GM12878 (cell line): ENCODE measurements around the gene CDC42BPA. TPM values are rescaled to one million over a fixed set of nuclear protein-coding genes. Genes with fewer than 3 reads are reported as not detected.

Experiments
- ATAC-seq: fragments of 200-7000 bp; cut with Tn5 transposase; 3 replicates; pipeline ENCODE4 v1.9.1; 2020; ENCODE audit warnings: mild to moderate bottlenecking, moderate library complexity
- BruUV-seq: library from RNA; stranded (reverse); fragments of 400-500 nt; replicated peaks from 2 replicates; lab custom pipeline; 2021; lab: Mats Ljungman, UMichigan
- CTCF ChIA-PET: fragments of 300-600 bp; sonication (Branson Sonifier 250); formaldehyde crosslinking; extraction: SDS; loops from one replicate; lab custom pipeline; 2021; ENCODE audit warnings: inconsistent platforms; lab: Yijun Ruan, JAX
- POLR2A ChIA-PET: fragments of 350-600 bp; formaldehyde crosslinking; extraction: SDS; loops from one replicate; lab custom pipeline; 2021; ENCODE audit warnings: inconsistent platforms; lab: Charles Lee
- RAD21 ChIA-PET: fragments of 300-600 bp; sonication (Branson Sonifier 250); formaldehyde crosslinking; loops from one replicate; lab custom pipeline; 2023; ENCODE audit warnings: antibody characterized with exemption; ENCODE audit not compliant: unreplicated experiment; lab: Charles Lee
- SMC1A ChIA-PET: fragments of 300-600 bp; sonication (Branson Sonifier 250); formaldehyde crosslinking; loops from one replicate; lab custom pipeline; 2023; ENCODE audit not compliant: unreplicated experiment, uncharacterized antibody; lab: Charles Lee
- DNase-seq: peaks from one replicate; pipeline ENCODE4 v3.0.0-alpha.2; 2011; ENCODE audit warnings: low read depth, low spot score
- FAIRE-seq: peaks from 3 replicates; lab custom pipeline; 2011; peaks lifted over from hg19 to GRCh38; lab: Jason Lieb, UNC
- H2AFZ ChIP-seq: 2 replicates; pipeline ENCODE4 v1.6.0; 2011; ENCODE audit warnings: low read depth, low read length, control low read depth; ENCODE audit not compliant: control insufficient read depth
- H3K27ac ChIP-seq: 2 replicates; pipeline ENCODE4 v1.5.1; 2011; ENCODE audit warnings: control low read depth; ENCODE audit not compliant: control insufficient read depth, insufficient read depth
- H3K27me3 ChIP-seq, 2 experiments: replicated peaks in 1 of 2; 2 replicates each; pipeline versions ENCODE4 v1.6.0 to v1.6.1; 2011; ENCODE audit warnings: low read length in 1 of 2; ENCODE audit not compliant: control insufficient read depth in 2 of 2, insufficient read depth in 2 of 2
- H3K36me3 ChIP-seq, 2 experiments: 2 replicates each; pipeline ENCODE4 v1.5.1; 2011; ENCODE audit warnings: low read length in 1 of 2; ENCODE audit not compliant: control insufficient read depth in 2 of 2, insufficient read depth in 2 of 2
- H3K4me1 ChIP-seq: 2 replicates; pipeline ENCODE4 v1.6.1; 2011; ENCODE audit warnings: mild to moderate bottlenecking, low read length, moderate library complexity, mixed read lengths; ENCODE audit not compliant: control insufficient read depth, insufficient read depth
- H3K4me2 ChIP-seq: 2 replicates; pipeline ENCODE4 v1.6.0; 2011; ENCODE audit warnings: control low read depth; ENCODE audit not compliant: control insufficient read depth, insufficient read depth
- H3K4me3 ChIP-seq: fragments of 200-600 bp; sonication (generic); 2 replicates; pipeline ENCODE4 v1.5.1; 2016
- H3K79me2 ChIP-seq: 2 replicates; pipeline ENCODE4 v1.6.0; 2011; ENCODE audit warnings: low read length; ENCODE audit not compliant: control insufficient read depth, insufficient read depth
- H3K9ac ChIP-seq: 2 replicates; pipeline ENCODE4 v1.8.0; 2011; ENCODE audit warnings: low read length, control low read depth, mixed read lengths; ENCODE audit not compliant: control insufficient read depth, insufficient read depth
- H3K9me3 ChIP-seq: replicated peaks from 3 replicates; pipeline ENCODE4 v1.5.1; 2011; ENCODE audit warnings: mild to moderate bottlenecking, low read length; ENCODE audit not compliant: control insufficient read depth, insufficient read depth
- H4K20me1 ChIP-seq: 2 replicates; pipeline ENCODE4 v1.6.0; 2011; ENCODE audit not compliant: control insufficient read depth, insufficient read depth
- BACH1 ChIP-seq: fragments of 450-650 bp; IDR thresholded peaks from 2 replicates; pipeline ENCODE4 v1.6.1; 2017; ENCODE audit warnings: mild to moderate bottlenecking, borderline replicate concordance
- BHLHE40 ChIP-seq, 2 experiments: fragments of 450-650 bp in 1 of 2; IDR thresholded peaks; 2 replicates each; pipeline ENCODE4 v1.6.1; 2011 to 2017; ENCODE audit warnings: low read depth in 2 of 2, borderline replicate concordance in 1 of 2, improper control_type of control experiment in 1 of 2, low read length in 1 of 2, mild to moderate bottlenecking in 1 of 2
- CBFB ChIP-seq: IDR thresholded peaks from 2 replicates; pipeline ENCODE4 v1.6.1; 2016; ENCODE audit warnings: antibody characterized with exemption, low read depth
- CHD4 ChIP-seq: fragments of 200-600 bp; sonication (generic); IDR thresholded peaks from 2 replicates; pipeline ENCODE4 v1.6.1; 2016; ENCODE audit warnings: mild to moderate bottlenecking
- ESRRA ChIP-seq: IDR thresholded peaks from 2 replicates; pipeline ENCODE4 v1.6.1; 2012; ENCODE audit warnings: mild to moderate bottlenecking, low read length, improper control_type of control experiment
- JUNB ChIP-seq: IDR thresholded peaks from 2 replicates; pipeline ENCODE4 v1.6.1; 2016; ENCODE audit warnings: antibody characterized with exemption, mild to moderate bottlenecking
- NKRF ChIP-seq: fragments of 450-650 bp; conservative IDR thresholded peaks from 2 replicates; pipeline ENCODE4 v1.6.1; 2017; ENCODE audit warnings: mild to moderate bottlenecking, moderate library complexity
- SREBF2 ChIP-seq: IDR thresholded peaks from 2 replicates; pipeline ENCODE4 v1.6.1; 2012; ENCODE audit warnings: mild to moderate bottlenecking, low read length
- SUPT20H ChIP-seq: IDR thresholded peaks from 2 replicates; pipeline ENCODE4 v1.6.1; 2011; ENCODE audit warnings: low read depth, mild to moderate bottlenecking, low read length, moderate library complexity, borderline replicate concordance; ENCODE audit not compliant: control insufficient read depth
- ZNF207 ChIP-seq: fragments of 450-650 bp; IDR thresholded peaks from 2 replicates; pipeline ENCODE4 v1.6.1; 2014; ENCODE audit warnings: antibody characterized with exemption, mild to moderate bottlenecking, borderline replicate concordance
- ZNF384 ChIP-seq: IDR thresholded peaks from 2 replicates; pipeline ENCODE4 v1.6.1; 2012; ENCODE audit warnings: low read depth, mild to moderate bottlenecking, low read length, improper control_type of control experiment, borderline replicate concordance
- ZZZ3 ChIP-seq: IDR thresholded peaks from 2 replicates; pipeline ENCODE4 v1.6.1; 2011; ENCODE audit warnings: low read depth; ENCODE audit not compliant: control insufficient read depth, insufficient read length
- WGBS: methylation state at CpG from one replicate; pipeline ENCODE4 v1.1.6; 2016; ENCODE audit warnings: low lambda C conversion rate; ENCODE audit not compliant: insufficient replicate concordance, insufficient coverage; ENCODE audit errors: missing lambda C conversion rate; 5-methylcytosine and 5-hydroxymethylcytosine counted together
- in situ Hi-C: fragments of 300-500 bp; cut with MboI; formaldehyde crosslinking; loops from 9 replicates; pipeline ENCODE4 v1.14.3; 2018; ENCODE audit warnings: mixed read lengths
- intact Hi-C: fragments of 100-400 bp; cut with micrococcal nuclease; formaldehyde crosslinking; loops from one replicate; pipeline ENCODE4 v1.14.2; 2022; ENCODE audit not compliant: unreplicated experiment
- polyA plus RNA-seq, 11 experiments: library from polyadenylated mRNA; depleted of rRNA in 4 of 11; unstranded in 6 of 11; stranded (reverse) in 5 of 11; fragments of >200 nt; fragmentation: Nextera tagmentation in 4 of 11; fragmentation: Illumina TruSeq in 1 of 11; extraction: Ambion mirVana in 4 of 11; extraction: Trizol in 1 of 11; gene quantifications; 1 replicate in 1 of 11; 2 replicates in 10 of 11; pipeline versions ENCODE4 v1.2.1 to v1.2.3, GENCODE V29; 2011 to 2016; ENCODE audit warnings: inconsistent platforms in 2 of 11, missing spikeins in 2 of 11, low read depth in 1 of 11
- total RNA-seq, 4 experiments: library from RNA; depleted of rRNA in 3 of 4; stranded (reverse); fragments of >200 nt in 3 of 4; fragmentation: Illumina TruSeq in 1 of 4; extraction: Trizol in 1 of 4; gene quantifications; 2 replicates each; pipeline versions ENCODE4 v1.2.1 to v1.2.3, GENCODE V29; 2013 to 2021
- TF ChIP-seq, protein P1 (sequence below): fragments of 450-650 bp; IDR thresholded peaks from 2 replicates; pipeline ENCODE4 v1.6.1; 2016; ENCODE audit warnings: mild to moderate bottlenecking

CDC42BPA gene
- total and polyA plus RNA-seq, 10 of the 15 experiments (the other 5 are each of a cell fraction or from before 2014, with no cell fraction given) = 0.02 to 0.52 (median 0.10) TPM

GRCh38 chr1:227272428-227272827 is 45.9 kb downstream of the CDC42BPA start:
- H3K79me2 ChIP-seq = no peaks in the 10 kb centered on the region
- RAD21 ChIA-PET = no interaction called here
- no peak overlapping the region for H3K9ac ChIP-seq
- no peak for DNase-seq
- H3K4me2 ChIP-seq = no peak overlapping the region
- in situ Hi-C loops (no loop called here), intact Hi-C loops (no loop called here)
- ATAC-seq = no peak
- H2AFZ ChIP-seq = no peak overlapping the region
- POLR2A ChIA-PET = no interaction called here
- BruUV-seq = no TSS peak
- no peak overlapping the region for H3K4me3 ChIP-seq
- H3K4me1 ChIP-seq = no peaks in the 10 kb centered on the region
- FAIRE-seq = no peak
- TF ChIP-seq CHD4 (no peak), SREBF2 (no peak), CBFB (no peak), JUNB (no peak), BHLHE40 (IDR thresholded peaks at IDR 0.05; ENCODE audit: borderline replicate concordance in 1 of 2, low read depth in 2 of 2, low read length in 1 of 2) (no peak)
- TF ChIP-seq, protein P1, sequence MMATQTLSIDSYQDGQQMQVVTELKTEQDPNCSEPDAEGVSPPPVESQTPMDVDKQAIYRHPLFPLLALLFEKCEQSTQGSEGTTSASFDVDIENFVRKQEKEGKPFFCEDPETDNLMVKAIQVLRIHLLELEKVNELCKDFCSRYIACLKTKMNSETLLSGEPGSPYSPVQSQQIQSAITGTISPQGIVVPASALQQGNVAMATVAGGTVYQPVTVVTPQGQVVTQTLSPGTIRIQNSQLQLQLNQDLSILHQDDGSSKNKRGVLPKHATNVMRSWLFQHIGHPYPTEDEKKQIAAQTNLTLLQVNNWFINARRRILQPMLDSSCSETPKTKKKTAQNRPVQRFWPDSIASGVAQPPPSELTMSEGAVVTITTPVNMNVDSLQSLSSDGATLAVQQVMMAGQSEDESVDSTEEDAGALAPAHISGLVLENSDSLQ = no peak
- no peaks in the 10 kb centered on the region for H3K36me3 ChIP-seq
- H3K9me3 ChIP-seq = no peaks in the 10 kb centered on the region
- peaks cover 0 to 3% of the 10 kb centered on the region in 2 experiments; a peak in 1 of 4 replicates for H3K27me3 ChIP-seq
- H3K27ac ChIP-seq = no peak overlapping the region
- no peaks in the 10 kb centered on the region for H4K20me1 ChIP-seq
- CTCF ChIA-PET = no interaction called here
- SMC1A ChIA-PET = no interaction called here

GRCh38 chr1:227270554-227270953 is 47.7 kb downstream of the CDC42BPA start:
- no peak for ATAC-seq

More at GRCh38 chr1:227270554-227270953, 47.7 kb downstream of the CDC42BPA start:
- intact Hi-C loops = no loop called here
- no peak for DNase-seq
- Histone ChIP-seq H3K9ac (no peak overlapping the region), H3K4me1 (no peaks in the 10 kb centered on the region), H3K4me2 (no peak overlapping the region), H3K79me2 (no peaks in the 10 kb centered on the region), H2AFZ (no peak overlapping the region), H3K4me3 (no peak overlapping the region), H3K36me3 (no peaks in the 10 kb centered on the region), H3K27ac (no peak overlapping the region), H3K9me3 (no peaks in the 10 kb centered on the region), H3K27me3 (peaks cover 0 to 3% of the 10 kb centered on the region in 2 experiments; a peak in 1 of 4 replicates), H4K20me1 (no peaks in the 10 kb centered on the region)
- RAD21 ChIA-PET = no interaction called here
- in situ Hi-C loops = no loop called here
- FAIRE-seq = no peak
- POLR2A ChIA-PET = no interaction called here
- CTCF ChIA-PET = no interaction called here
- SMC1A ChIA-PET = no interaction called here
- WGBS = 25% methylated on average over 2 of the region's 2 CpGs
- BruUV-seq = no TSS peak
- TF ChIP-seq ZNF207 (no peak), ZZZ3 (no peak), ESRRA (no peak), BACH1 (no peak), SUPT20H (no peak), NKRF (no peak), ZNF384 (no peak)
